Activated CD8-positive, alpha-beta memory T cell treated with anti-CD3 and anti-CD28 coated beads for 4 hours (primary cell): ENCODE measurements around the gene ZG16B.

Source experiments
- DNase-seq, 2 donors: peaks; one replicate each; pipeline ENCODE4 v3.0.0-alpha.2; 2020; ENCODE audit warnings: low read depth in 2 of 2

The ZG16B gene

DNA sequence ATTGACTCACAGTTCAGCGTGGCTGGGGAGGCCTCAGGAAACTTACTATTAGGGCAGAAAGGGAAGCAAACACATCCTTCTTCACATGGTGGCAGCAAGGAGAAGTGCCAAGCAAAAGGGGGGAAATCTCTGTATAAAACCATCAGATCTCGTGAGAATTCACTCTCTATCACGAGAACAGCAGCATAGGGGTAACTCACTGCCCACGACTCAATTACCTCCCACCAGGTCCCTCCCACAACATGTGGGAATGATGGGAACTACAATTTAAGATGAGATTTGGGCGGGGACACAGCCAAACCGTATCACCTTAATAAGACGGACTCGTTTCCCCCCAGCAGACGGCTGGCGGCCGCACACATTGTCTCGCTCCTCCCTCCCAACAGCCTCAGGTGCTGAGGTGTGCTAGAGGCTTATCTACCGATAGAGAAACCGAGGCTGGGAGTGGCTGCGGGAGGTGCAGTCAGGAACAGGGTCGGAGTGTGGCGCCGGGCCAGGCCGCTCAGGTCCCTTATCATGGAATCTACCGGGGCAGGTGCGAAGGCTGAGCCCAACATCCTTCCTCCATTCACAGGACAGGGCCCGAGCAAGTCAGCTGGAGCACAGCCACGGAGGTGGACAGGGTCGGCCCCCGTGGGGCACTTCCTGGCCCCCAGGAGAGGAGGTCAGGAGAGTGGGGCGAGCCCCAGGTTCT is 4.9 kb upstream of the ZG16B start:
- no peak for DNase-seq

DNA sequence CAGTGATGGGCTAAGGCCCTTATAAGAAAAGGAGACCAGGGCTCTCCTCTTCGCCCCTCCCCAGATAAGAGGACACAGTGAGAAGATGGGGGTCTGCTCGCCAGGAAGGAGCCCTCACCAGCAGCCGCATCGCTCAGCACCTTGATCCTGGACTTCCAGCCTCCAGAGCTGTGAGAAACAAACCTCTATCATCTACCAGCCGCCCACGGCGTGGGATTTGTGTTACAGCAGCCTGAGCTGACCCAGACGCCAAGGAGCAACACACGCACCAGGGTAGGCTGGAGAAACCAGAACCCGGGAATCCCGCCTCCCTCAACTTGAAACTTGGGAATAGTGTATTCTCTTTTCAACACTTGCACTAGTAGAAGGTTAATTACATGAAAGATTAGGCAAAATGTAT is 4.2 kb upstream of the ZG16B start:
- no peak for DNase-seq

DNA sequence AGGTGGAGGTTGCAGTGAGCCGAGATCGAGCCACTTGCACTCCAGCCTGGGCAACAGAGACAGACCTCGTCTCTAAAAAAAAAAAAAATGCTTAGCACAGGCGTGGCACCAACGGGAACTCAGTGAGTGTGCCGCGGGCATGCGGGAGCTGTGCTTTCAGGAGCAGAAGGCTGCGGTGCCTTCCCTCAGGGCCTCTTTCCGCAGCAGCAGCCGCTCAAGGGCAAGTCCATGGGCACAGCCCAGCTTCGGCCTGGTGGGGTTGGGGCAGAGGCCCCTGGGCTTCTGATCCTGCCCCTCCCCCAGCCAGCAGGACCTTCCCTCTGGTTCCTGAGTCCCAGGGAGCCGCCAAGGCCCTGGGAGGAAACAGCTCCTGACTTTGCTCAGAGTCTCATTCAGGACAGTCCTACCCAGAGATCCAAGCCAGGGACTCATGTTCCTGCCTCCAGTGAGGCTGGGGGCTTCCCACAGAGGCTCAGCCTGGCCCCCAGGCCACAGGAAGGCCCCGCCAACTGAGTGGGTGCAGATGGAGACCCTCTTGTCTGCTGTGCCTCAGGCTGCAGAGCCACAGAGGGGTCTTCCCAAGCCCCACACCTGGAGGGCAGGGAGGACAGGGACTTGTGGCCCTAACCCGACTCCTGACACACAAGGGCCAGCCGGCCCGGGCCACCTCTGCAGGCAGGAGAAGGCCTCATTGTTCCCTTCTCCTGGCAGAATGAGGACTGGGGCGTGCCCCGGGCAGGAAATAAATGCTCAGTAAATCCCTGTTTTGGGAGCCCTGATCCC is 3.3 kb upstream of the ZG16B start:
- DNase-seq = no peak

DNA sequence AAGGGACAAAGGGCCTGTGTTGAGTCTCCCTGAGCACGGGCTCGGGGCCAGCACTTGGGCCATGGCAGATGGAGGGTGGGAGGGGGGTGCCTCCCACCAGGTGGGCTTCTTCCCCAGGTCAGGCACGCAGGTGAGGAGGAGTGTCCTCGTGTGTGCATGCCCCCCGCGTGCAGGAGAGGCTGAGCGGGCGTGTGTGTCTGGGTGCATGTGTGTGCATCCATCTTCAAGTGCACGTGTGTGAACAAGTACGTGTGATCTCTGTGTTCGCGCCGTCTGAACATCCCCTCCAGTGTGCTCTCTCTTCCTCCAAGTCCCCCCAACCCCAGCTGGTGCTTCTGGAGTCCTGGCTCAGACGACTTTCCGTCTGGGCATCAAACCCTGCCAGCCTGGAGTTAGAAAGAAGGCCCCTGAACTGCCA is 2.7 kb upstream of the ZG16B start:
- no peak for DNase-seq

DNA sequence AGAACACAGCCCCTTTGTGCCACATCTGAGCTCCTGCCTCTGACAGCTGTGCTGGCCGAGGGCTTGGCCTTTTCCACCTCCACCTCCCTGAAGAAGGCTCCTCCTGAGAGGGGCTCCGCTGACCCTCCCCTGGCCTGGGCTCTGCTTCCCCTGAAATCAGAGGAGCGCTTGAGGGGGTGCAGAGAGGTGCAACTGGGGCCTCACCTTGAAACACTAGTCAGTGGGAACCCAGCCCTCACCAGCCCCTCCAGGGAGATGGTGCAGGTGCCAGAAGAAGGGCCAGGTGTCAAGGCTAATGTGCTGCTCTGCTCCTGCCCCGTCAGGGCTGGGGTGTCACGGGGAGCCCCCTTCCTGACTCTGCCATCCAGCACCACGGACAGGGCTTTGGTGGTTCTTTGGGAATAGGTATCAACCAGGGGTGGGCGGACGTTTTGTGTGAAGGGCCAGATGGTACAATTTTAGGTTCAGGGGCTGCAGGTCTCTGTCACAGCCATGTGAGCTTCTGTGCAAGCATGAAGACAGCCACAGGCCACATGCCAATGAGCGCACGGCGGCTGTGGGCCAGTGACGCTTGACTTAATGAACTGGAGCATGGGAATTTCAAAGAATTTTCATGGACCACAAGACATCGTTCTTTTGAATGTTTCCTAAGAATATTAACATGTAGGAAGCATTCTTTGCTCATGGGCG is 2.1 kb upstream of the ZG16B start:
- DNase-seq = no peak

DNA sequence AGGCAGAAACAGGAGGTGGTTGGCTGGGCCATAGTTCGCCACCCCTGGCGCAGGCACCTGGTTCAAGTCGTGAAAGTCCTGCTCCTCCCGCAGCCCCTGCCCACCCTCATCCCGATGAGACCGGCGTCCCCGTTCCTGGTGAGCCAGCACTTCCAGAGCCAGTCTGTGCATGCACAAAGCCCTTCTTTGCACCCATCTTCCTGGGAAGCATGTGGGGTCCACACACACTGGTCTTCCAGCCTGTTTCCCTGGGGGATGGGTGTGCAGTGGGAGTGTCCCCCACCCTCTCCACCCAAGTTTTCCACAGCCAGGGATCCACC is 1.6 kb upstream of the ZG16B start:
- no peak for DNase-seq

DNA sequence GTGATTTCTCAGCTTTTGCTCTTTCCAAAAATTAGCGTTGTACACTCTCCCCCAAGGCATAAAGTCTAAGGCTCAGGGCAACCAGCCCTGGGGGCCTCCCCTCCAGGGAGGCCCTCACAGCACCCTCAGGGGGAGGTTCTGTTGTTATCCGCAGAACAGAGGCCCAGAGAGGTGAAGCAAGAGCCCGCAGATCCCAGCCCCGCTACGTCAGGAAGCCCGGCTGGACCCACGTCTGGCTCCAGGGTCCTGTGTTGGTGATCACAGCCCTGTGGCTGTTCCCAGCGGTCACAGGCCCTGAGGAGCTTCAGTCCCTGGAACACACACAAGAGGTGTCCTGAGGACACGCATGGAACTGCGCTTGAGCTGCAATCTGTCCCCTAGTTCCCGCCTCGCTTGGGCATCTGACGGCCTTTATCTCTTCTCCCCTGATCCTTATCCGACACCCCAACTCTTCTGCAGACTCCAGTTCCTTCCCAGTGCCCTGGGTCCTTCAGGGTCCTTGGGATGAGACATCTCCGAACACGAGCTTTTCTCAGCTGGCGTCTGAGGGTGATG is 1.1 kb upstream of the ZG16B start:
- no peak for DNase-seq

DNA sequence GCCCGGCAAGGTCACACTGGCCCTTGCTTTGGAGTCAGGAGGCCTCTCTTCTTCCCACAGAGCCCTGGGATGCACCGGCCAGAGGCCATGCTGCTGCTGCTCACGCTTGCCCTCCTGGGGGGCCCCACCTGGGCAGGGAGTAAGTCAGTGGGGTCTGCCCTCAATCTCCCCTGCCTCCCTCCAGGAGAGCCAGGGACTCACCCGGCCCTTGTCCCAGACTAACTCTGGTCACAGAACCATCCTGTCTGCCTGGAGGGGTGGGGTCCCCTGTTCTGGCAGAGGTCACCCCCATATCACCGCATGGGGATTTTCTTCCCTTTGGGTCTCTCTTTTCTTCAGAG is 222 bp downstream of the ZG16B start:
- DNase-seq = no peak

DNA sequence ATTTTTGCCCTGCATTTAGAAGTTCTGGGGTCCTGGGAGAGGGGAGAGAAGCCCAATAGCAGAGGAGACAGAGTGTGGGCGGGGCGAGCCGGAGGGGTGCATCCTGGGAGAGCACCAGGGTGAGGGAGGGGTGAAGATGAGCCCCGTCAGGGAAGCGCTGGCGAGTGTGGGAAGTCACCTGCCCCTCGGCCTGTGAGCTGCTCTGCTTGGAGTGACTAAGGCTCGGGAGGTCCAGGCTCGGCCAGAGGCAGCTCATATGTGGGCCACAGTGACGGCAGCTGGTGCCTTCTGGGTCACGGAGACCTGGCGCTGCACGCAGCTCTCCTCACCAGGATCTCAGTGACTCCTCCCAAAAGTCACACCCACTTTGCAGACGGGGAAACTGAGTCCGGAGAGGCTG is 1.1 kb downstream of the ZG16B start:
- no peak for DNase-seq

DNA sequence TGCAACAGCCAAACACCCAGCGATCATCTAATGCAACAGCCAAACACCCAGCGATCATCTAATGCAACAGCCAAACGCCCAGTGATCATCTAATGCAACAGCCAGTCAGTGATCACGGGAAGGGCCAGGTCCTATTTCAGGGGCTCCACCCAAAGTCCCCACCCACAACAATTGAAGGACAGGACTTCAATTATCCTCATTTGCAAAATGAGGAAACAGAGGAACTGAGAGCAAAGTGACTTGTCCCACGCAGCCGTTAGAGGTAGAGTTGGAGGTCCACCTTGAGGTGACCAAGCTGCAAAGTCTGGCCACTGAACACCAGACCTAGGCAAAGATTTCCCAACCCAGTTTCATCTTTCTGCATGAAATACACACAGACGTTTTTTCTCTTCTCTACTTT is 3.7 kb downstream of the ZG16B start:
- no peak for DNase-seq

DNA sequence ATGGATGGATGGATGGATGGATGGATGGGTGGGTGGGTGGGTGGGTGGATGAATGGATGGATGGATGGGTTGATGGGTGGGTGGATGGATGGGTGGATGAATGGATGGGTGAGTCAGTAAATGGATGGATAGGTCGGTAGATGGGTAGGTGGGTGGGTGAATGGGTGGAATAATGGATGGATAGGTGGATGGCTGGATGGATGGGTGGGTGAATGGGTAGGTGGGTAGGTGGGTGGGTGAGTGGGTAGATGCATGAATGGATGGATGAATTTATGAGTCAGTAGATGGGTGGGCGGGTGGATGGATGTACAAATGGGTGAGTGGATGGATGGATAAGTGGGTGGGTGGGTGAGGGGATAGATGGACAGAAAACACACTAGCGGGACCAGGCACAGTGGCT is 4.9 kb downstream of the ZG16B start:
- no peak for DNase-seq

DNA sequence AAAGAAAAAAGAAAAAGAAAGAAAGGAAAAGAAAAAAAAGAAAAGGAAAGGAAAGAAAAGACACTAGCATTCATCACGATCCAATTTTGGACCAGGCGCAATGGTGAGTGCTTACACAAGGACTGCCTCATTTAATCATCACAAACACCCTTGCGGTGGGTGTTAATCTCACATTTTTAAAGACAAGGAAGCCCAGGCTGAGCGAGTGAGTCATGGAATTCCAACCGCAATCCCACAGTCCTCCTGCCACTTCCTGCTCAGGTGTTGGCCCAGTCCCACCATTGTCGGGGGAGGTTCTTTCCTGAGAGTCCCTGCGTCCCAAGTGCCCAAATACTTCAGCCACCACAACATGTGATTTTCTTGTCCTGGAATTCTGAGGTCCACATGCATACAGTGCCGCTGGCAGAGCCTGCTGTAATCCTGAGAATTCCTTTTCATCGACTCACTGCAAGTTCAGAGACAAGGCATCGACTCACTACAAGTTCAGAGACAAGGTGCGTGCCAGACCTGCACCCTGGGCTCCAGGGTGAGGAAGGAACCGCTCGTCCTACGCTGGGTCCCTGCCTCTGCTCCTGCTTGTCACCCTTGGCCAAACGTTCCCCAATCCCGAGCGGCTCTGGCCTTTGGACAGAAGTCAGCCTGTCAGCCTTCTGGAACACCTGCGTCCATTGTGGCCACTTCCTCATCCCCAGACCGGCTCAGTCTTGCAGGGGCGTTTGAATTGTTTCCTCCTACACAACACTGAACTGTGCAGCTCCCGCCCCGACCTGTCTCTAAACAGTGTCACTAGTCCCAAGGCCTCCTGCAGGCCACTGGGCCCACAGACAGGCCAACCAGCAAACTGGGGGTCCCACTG is 5.8 kb downstream of the ZG16B start:
- no peak for DNase-seq

DNA sequence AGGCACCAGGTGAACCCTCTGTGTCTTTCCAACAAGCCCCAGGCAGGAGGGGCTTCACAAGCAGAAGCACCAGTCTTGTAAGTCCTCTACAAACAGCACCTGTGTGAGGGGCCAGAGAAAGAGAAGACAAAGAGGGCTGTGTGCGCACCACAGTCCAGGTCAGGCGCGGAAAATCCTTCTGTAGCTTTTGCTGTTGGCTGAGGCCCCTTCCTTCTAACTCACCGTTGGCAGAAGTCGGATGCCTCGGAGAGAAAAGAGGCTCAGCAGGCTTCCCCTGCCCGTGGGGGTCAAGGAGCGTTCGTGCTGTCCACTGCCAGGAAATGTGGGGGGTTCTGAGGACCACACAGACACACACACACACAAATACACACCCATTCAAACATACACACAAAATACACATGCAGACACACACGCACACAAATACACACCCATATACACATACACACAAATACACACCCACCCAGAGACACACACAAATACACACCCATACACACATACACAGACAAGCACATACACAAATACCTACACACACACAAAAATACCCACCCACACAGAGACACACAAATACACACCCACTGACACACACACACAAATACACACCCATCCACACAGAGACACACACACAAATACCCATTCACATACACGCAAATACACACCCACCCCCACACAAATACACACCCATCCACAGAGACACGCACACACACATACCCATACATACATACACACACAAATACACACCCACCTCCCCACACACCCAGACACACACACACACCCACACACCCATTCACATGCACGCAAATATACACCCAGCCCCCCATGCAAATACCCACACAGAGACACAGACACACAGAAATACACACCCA is 6.8 kb downstream of the ZG16B start:
- DNase-seq = no peak

DNA sequence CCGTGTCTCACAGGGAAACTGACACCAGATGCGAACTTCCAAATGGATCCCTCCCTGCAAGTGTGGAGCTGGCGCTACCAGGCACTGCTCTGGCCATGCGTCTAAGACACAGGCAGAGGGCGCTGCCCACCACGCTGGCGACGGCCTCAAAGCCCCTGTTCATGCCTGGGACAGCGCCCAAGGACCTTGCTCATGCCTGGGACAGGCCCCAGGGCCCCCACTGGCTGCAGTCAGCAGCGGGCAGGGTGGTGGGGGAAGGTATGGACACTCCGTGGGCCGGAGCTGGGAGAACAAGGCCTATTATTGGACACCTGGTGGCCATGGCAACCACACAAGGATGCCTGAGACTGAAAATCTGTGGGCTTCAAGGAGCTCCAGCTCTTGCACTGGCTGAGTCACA is 8.8 kb downstream of the ZG16B start:
- peak in 1 of 2 donors; percentile 24 for DNase-seq

DNA sequence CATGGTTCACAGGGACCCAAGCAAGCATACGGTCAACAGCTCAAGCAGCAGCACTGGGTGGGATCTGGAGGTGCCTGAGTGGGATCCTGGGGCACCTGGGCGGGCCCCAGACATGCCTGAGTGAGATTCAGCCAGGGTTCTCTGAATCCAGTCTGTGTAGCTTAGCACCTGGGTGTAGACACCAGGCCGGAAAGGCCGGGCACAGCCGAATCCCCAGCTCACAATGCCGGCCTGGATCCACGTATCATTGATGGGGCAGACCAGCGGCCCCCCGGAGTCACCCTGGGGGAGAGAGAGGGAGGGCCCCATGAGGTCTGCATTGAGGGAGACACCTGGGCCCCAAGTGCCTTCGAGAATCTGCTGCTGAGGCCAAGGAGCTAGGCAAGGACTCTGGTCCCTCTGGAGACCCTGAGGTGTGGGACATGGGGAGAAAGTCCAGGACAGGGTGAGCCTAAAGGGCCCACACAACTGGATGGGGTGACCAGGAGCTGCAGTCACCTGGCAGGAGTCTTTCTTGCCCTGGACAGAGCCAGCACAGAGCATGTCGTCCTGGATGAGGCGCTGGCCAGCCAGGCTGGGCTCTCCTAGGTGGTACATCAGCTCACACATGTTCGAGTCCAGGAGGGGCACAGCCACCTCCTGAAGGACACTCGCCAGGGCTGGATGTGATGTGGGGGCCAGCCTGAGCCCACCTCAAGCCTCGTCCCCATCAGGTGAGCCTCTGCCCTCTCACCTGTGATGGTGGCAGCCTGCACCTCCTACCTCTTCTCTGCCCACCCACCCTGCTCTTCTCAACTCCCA is 9.7 kb downstream of the ZG16B start:
- no peak for DNase-seq

DNA sequence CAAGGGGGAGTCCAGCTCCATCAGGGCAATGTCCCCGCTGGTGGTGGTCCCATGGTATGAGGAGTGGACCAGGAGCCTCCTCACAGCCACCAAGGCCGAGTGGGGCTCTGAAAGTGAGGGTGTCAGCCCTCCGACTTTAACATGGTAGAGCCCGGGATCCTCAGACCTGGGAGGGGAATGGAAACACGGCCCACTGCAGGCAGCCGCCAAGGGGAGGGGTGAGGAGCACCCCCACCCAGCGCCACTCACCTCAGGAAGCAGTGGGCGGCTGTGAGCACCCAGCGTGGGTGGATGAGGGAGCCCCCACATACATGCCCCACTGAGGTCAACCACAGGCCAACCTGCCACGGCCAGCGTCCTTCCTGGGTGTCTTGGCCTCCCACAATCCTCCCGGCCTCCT is 10.8 kb downstream of the ZG16B start:
- no peak for DNase-seq

DNA sequence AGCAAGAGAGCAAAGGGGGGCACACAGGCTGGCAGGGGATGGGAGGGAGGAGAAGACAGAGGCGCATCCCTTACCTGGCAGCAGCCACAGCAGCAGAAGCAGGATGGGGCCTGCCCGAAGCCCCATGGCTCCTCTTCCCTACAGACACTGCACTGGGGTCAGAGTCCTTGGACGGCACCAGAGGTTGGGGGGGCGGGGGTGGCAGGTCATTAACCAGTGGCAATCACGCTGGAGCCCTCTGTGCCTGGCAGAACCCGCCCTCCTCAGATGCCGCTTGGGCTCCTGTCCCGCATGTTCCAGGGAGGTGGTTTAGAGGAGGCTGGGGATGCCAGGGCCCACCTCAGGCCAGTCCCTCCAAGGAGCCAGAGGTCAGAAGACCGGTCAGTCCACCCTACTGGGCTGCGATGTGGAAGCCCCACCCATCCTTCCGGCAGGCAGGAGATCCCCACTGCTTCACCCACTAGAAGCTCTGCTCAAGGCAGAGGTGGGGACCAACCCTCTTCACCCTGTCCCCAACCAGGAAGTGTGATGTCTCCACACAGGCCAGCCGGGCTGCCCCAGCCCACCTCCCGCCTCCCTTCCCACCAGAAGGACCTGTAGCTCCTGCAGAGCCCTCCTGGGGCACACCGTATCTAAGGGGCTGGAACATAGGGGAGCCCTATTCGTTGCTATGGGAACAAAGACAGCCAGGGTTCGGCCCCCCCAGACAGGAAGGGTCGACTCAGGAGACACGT is 11.7 kb downstream of the ZG16B start:
- no peak for DNase-seq

DNA sequence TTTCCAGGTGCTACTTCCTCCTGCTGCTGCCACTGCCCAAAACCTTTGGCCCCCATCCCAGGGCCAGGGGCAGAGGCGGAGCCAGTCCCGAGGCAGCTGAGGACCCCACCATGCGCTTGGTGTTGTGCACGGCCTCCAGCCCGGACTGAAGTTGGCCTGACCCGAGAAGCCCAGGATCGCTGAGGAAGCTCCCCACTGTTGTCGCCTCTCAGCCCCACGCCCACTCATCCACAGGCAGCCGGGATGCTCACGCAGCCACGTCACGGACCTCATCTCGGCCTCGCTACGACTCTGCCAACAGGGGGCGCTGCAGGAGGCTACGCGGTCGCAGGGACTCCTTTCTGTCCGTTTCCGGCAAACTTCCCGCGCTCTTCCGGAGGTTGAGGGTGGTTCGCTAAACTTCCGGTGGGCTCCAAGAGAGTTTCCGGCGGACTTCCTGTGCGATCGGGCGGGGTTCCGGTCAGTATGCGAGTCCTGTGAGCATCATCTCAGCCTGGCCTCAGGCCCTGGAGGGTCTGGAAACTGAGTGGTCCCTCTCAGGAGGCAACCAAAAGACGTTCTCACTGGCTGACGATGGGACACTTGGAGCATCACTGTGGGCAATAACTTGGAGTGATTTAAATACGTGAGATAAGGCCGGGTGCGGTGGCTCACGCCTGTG is 12.4 kb downstream of the ZG16B start:
- DNase-seq = peak; percentile 34 to 51

DNA sequence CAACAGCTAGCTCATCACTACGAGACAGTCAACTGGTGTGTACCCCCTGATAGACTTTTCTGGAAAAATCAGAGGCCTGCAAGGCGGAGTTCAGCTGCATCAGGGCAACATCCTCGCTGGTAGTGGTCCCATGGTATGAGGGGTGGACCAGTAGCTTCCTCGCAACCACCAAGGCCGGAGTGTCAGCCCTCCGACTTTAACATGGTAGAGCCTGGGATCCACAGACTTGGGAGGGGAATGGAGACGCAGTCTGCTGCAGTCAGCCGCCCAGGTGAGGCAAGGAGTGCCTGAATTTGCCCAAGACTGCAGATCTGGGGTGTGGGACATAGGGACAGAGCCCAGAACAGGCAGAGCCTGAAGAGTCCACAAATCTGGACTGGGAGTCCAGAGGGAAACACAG is 13.4 kb downstream of the ZG16B start:
- DNase-seq = no peak
